Fibroblast of the aortic adventitia (primary cell): ENCODE measurements around the gene DLG3. TPM values are rescaled to one million over a fixed set of nuclear protein-coding genes. Genes with fewer than 3 reads are reported as not detected.

Experiments used
- DNase-seq: peaks from one replicate; pipeline ENCODE4 v3.0.0-alpha.2; 2010; ENCODE audit warnings: low read depth
- H3K4me3 ChIP-seq: 2 replicates; pipeline ENCODE4 v1.5.1; 2011; ENCODE audit warnings: low read depth, mild to moderate bottlenecking, control low read depth, low read length, moderate library complexity
- CTCF ChIP-seq: IDR thresholded peaks from 2 replicates; pipeline ENCODE4 v1.5.1; 2011; ENCODE audit warnings: mild to moderate bottlenecking, low read length, control low read depth, inconsistent platforms; ENCODE audit not compliant: insufficient read depth
- total RNA-seq: library from RNA; depleted of rRNA; stranded (reverse); fragments of >200 nt; gene quantifications from 2 replicates; pipeline ENCODE4 v1.2.3, GENCODE V29; 2012; ENCODE audit warnings: low replicate concordance

DLG3 gene
- total RNA-seq, 1 donor: 15.0 TPM

- no peak overlapping the region for H3K4me3 ChIP-seq
- DNase-seq: no peak
- TF ChIP-seq CTCF: no peak
Measured at GRCh38 chrX:70437011-70437410, 7.6 kb upstream of the DLG3 start.

GRCh38 chrX:70437921-70438665 lies 6.5 kb upstream of the DLG3 start:
- TF ChIP-seq CTCF: no peak
- DNase-seq: no peak
- H3K4me3 ChIP-seq: no peak overlapping the region

GRCh38 chrX:70439016-70439415 lies 5.6 kb upstream of the DLG3 start:
- no peak for TF ChIP-seq CTCF
- no peak overlapping the region for H3K4me3 ChIP-seq
- DNase-seq: peak; percentile 43

- no peak overlapping the region for H3K4me3 ChIP-seq
- TF ChIP-seq CTCF: no peak
- DNase-seq: no peak
Measured at GRCh38 chrX:70442224-70442623, 2.4 kb upstream of the DLG3 start.

GRCh38 chrX:70444946-70445656 lies 466 bp downstream of the DLG3 start:
- TF ChIP-seq CTCF: no peak
- H3K4me3 ChIP-seq: peak overlapping the region; percentile 44
- no peak for DNase-seq

GRCh38 chrX:70445951-70446350 lies 1.3 kb downstream of the DLG3 start:
- no peak for TF ChIP-seq CTCF

More at GRCh38 chrX:70445951-70446350, 1.3 kb downstream of the DLG3 start:
- no peak for DNase-seq
- no peak overlapping the region for H3K4me3 ChIP-seq
